Measurements from ENCODE around the gene SIRT1.
A peak's percentile ranks its signal among the peaks of the same experiment; 100 is the strongest.
"Not testable (repeated sequence)": the region's sequence is repeated elsewhere in the genome, so short reads cannot be mapped to it uniquely, and the experiment has no call there.

SIRT1 gene

DNA sequence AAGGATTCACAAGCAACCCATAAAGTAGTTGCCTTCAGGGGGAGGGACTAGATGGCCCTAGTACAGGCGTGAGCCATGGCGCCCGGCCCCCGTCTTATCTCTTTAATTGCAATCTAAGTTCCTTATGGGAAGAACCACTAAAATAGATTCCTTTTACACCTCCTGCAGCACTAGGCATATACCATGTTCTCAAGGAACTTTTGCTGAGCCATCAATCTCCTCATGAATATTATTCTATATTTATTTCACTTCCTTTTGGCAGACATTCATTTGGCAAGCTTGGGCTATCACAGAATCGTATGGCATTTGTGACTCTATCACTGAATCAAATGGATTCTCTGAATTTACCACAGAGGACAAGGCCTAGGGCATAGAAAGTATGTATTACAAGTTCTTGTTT, 31.7 kb upstream of the SIRT1 start:
- Histone ChIP-seq H3K4me3 (ENCODE audit: low read depth, low read length) (no peak overlapping the region), H3K9me3 (ENCODE audit: control insufficient read depth, insufficient read depth, low read length) (no peaks in the 10 kb centered on the region), H3K4me1 (ENCODE audit: control insufficient read depth, insufficient read depth, low read length) (no peaks in the 10 kb centered on the region), H3K9ac (ENCODE audit: low read depth, low read length) (no peak overlapping the region), H3K27me3 (ENCODE audit: control insufficient read depth, insufficient read depth, low read length) (no peaks in the 10 kb centered on the region), H3K36me3 (ENCODE audit: control insufficient read depth, insufficient read depth, low read length) (no peaks in the 10 kb centered on the region)

DNA sequence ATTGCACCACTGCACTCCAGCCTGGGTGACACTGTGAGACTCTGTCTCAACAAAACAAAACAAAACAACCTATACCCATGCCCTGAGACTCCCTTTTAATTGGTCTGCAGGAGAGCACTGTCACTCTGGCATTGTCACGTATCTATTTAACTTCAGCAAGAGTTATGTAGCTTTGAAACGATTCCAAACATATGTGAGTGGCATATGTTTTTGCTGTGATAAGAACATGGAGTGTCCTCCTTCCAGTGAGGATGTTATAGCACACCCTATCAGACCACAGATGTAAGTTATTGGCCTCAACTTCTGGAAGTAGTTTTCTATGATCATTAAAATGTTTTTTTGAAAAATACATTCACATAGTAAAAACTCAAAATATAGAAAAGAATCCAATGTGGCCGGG, 30.9 kb upstream of the SIRT1 start:
- Histone ChIP-seq H3K9ac (ENCODE audit: low read depth, low read length) (no peak overlapping the region), H3K36me3 (ENCODE audit: control insufficient read depth, insufficient read depth, low read length) (no peaks in the 10 kb centered on the region), H3K27me3 (ENCODE audit: control insufficient read depth, insufficient read depth, low read length) (no peaks in the 10 kb centered on the region), H3K4me3 (ENCODE audit: low read depth, low read length) (no peak overlapping the region), H3K4me1 (ENCODE audit: control insufficient read depth, insufficient read depth, low read length) (no peaks in the 10 kb centered on the region), H3K9me3 (ENCODE audit: control insufficient read depth, insufficient read depth, low read length) (no peaks in the 10 kb centered on the region)

DNA sequence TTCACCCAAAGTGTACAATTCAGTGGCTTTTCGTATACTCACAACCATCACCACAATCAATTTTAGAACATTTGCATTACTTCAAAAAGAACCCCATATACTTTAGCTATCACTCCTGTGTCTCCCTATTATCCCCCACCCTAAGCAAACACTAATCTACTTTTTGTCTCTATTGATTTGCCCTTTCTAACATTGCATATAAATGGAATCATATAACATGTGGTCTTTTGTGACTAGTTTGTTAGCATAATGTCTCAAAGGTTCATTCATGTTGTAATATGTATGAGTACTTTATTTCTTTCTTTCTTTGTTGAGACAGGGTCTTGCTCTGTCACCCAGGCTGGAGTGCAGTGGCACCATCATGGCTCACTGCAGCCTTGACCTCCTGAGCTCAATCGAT, 25.5 kb upstream of the SIRT1 start:
- H3K9ac ChIP-seq (ENCODE audit: low read depth, low read length), result no peak overlapping the region
- H3K9me3 ChIP-seq (ENCODE audit: control insufficient read depth, insufficient read depth, low read length), result no peaks in the 10 kb centered on the region
- no peak overlapping the region for H3K4me3 ChIP-seq (ENCODE audit: low read depth, low read length)
- peaks cover 11% of the 10 kb centered on the region for H3K4me1 ChIP-seq (ENCODE audit: control insufficient read depth, insufficient read depth, low read length)
- H3K27me3 ChIP-seq (ENCODE audit: control insufficient read depth, insufficient read depth, low read length), result no peaks in the 10 kb centered on the region
- H3K36me3 ChIP-seq (ENCODE audit: control insufficient read depth, insufficient read depth, low read length), result no peaks in the 10 kb centered on the region

- Histone ChIP-seq H3K4me3 (ENCODE audit: low read depth, low read length) (peak overlapping the region; percentile 53), H3K4me1 (ENCODE audit: control insufficient read depth, insufficient read depth, low read length) (peaks cover 12% of the 10 kb centered on the region), H3K27me3 (ENCODE audit: control insufficient read depth, insufficient read depth, low read length) (no peaks in the 10 kb centered on the region), H3K9me3 (ENCODE audit: control insufficient read depth, insufficient read depth, low read length) (no peaks in the 10 kb centered on the region), H3K36me3 (ENCODE audit: control insufficient read depth, insufficient read depth, low read length) (no peaks in the 10 kb centered on the region), H3K9ac (ENCODE audit: low read depth, low read length) (peak overlapping the region; percentile 58)
Measured at GRCh38 chr10:67861750-67862432, 22.6 kb upstream of the SIRT1 start.

DNA sequence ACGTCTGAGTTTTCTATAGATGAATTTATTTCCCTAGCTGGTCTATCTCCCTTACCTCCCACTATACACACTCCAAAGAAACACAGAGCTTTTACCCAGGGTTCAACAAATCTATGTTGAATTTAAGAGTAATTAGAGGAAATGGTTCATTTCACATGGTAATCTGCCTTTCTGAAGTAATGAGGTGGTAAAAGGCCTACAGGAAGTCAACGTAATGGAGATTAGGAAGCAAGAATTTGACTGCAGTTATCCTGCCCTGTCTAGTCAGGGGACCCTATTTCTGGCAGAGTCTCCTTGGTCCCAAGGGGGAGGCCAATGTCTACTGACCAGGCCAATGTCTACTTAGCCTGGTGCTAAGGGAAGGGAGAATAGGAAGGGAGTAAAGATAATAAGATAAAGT, 21.4 kb upstream of the SIRT1 start:
- H3K27me3 ChIP-seq (ENCODE audit: control insufficient read depth, insufficient read depth, low read length), result no peaks in the 10 kb centered on the region
- no peaks in the 10 kb centered on the region for H3K36me3 ChIP-seq (ENCODE audit: control insufficient read depth, insufficient read depth, low read length)
- H3K9ac ChIP-seq (ENCODE audit: low read depth, low read length), result no peak overlapping the region
- peaks cover 12% of the 10 kb centered on the region for H3K4me1 ChIP-seq (ENCODE audit: control insufficient read depth, insufficient read depth, low read length)
- no peaks in the 10 kb centered on the region for H3K9me3 ChIP-seq (ENCODE audit: control insufficient read depth, insufficient read depth, low read length)
- H3K4me3 ChIP-seq (ENCODE audit: low read depth, low read length), result no peak overlapping the region

DNA sequence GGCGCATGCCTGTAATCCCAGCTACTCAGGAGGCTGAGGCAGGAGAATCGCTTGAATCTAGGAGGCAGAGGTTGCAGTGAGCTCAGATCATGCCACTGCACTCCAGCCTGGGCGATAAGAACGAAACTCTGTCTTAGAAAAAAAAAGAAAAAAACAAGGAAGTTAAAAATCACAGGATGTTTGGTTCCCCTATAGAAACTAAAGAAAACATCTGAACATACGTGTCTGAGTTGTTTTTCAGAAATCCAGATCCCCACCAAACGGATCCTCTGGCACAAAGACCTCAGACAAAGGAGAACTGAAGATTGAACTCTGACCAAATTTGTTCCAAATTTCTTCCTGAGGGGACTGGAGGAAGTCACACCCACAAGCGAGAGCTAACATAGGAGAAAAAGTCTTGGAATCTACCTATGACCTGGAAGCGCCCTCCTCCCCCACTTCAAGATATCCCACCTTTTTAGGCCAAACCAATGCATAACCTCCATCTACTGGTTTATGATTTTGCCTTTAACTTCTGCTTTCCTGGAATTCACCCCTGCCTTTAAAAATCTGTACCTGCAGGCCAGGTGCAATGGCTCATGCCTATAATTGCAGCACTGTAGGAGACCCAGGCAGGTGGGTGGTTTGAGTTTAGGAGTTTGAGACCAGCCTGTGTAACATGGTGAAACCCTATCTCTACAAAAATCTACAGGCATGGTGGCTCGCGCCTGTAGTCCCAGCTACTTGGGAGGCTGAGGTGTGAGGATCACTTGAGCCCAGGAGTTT, 19.7 kb upstream of the SIRT1 start:
- H3K9me3 ChIP-seq (ENCODE audit: control insufficient read depth, insufficient read depth, low read length), result no peaks in the 10 kb centered on the region
- no peaks in the 10 kb centered on the region for H3K36me3 ChIP-seq (ENCODE audit: control insufficient read depth, insufficient read depth, low read length)
- H3K4me3 ChIP-seq (ENCODE audit: low read depth, low read length), result no peak overlapping the region
- H3K27me3 ChIP-seq (ENCODE audit: control insufficient read depth, insufficient read depth, low read length), result no peaks in the 10 kb centered on the region
- H3K9ac ChIP-seq (ENCODE audit: low read depth, low read length), result no peak overlapping the region
- peaks cover 12% of the 10 kb centered on the region for H3K4me1 ChIP-seq (ENCODE audit: control insufficient read depth, insufficient read depth, low read length)

GRCh38 chr10:67868132-67868531, 16.3 kb upstream of the SIRT1 start:
- Histone ChIP-seq H3K9ac (ENCODE audit: low read depth, low read length) (no peak overlapping the region), H3K4me3 (ENCODE audit: low read depth, low read length) (no peak overlapping the region), H3K9me3 (ENCODE audit: control insufficient read depth, insufficient read depth, low read length) (no peaks in the 10 kb centered on the region), H3K36me3 (ENCODE audit: control insufficient read depth, insufficient read depth, low read length) (no peaks in the 10 kb centered on the region), H3K4me1 (ENCODE audit: control insufficient read depth, insufficient read depth, low read length) (peaks cover 5% of the 10 kb centered on the region), H3K27me3 (ENCODE audit: control insufficient read depth, insufficient read depth, low read length) (no peaks in the 10 kb centered on the region)

DNA sequence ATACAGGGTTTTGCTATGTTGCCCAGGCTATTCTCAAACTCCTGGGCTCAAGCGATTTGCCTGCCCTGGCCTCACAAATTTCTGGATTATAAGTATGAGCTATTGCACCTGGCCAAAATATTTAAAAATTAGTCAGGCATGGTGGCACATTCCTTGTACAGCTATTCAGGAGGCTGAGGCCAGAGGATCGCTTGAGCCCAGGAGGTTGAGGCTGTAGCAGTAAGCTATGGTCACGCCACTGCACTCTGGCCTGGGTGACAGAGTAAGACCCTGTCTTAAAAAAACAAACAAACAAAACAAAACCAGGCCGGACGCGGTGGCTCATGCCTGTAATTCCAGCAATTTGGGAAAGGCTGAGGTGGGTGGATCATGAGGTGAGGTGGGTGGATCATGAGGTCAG, 14.5 kb upstream of the SIRT1 start:
- H3K36me3 ChIP-seq (ENCODE audit: control insufficient read depth, insufficient read depth, low read length), result no peaks in the 10 kb centered on the region
- H3K4me1 ChIP-seq (ENCODE audit: control insufficient read depth, insufficient read depth, low read length), result no peaks in the 10 kb centered on the region
- H3K27me3 ChIP-seq (ENCODE audit: control insufficient read depth, insufficient read depth, low read length), result no peaks in the 10 kb centered on the region
- no peak overlapping the region for H3K9ac ChIP-seq (ENCODE audit: low read depth, low read length)
- no peak overlapping the region for H3K4me3 ChIP-seq (ENCODE audit: low read depth, low read length)
- H3K9me3 ChIP-seq (ENCODE audit: control insufficient read depth, insufficient read depth, low read length), result no peaks in the 10 kb centered on the region

GRCh38 chr10:67875340-67876238, 8.9 kb upstream of the SIRT1 start:
- no peaks in the 10 kb centered on the region for H3K27me3 ChIP-seq (ENCODE audit: control insufficient read depth, insufficient read depth, low read length)
- H3K9me3 ChIP-seq (ENCODE audit: control insufficient read depth, insufficient read depth, low read length), result no peaks in the 10 kb centered on the region
- no peaks in the 10 kb centered on the region for H3K36me3 ChIP-seq (ENCODE audit: control insufficient read depth, insufficient read depth, low read length)
- no peak overlapping the region for H3K9ac ChIP-seq (ENCODE audit: low read depth, low read length)
- no peak overlapping the region for H3K4me3 ChIP-seq (ENCODE audit: low read depth, low read length)
- no peaks in the 10 kb centered on the region for H3K4me1 ChIP-seq (ENCODE audit: control insufficient read depth, insufficient read depth, low read length)

DNA sequence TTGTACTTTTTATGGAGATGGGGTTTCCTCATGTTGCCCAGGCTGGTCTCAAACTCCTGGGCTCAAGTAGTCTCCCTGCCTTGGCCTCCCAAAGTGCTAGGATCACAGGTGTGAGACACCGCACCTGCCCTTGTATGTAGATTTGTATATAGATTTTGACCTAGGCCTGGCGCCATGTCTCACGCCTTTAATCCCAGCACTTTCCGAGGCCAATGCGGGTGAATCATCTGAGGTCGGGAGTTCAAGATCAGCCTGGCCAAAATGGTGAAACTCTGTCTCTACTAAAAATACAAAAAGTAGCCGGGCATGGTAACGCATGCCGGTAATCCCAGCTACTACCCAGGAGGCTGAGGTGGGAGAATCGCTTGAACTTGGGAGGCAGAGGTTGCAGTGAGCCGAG, 7.0 kb upstream of the SIRT1 start:
- H3K9me3 ChIP-seq (ENCODE audit: control insufficient read depth, insufficient read depth, low read length); H3K4me3 ChIP-seq (ENCODE audit: low read depth, low read length); H3K36me3 ChIP-seq (ENCODE audit: control insufficient read depth, insufficient read depth, low read length); H3K9ac ChIP-seq (ENCODE audit: low read depth, low read length); H3K27me3 ChIP-seq (ENCODE audit: control insufficient read depth, insufficient read depth, low read length); H3K4me1 ChIP-seq (ENCODE audit: control insufficient read depth, insufficient read depth, low read length): not testable (repeated sequence)

GRCh38 chr10:67878133-67878532, 6.3 kb upstream of the SIRT1 start:
- no peaks in the 10 kb centered on the region for H3K4me1 ChIP-seq (ENCODE audit: control insufficient read depth, insufficient read depth, low read length)
- H3K36me3 ChIP-seq (ENCODE audit: control insufficient read depth, insufficient read depth, low read length), result no peaks in the 10 kb centered on the region
- H3K4me3 ChIP-seq (ENCODE audit: low read depth, low read length), result no peak overlapping the region
- no peaks in the 10 kb centered on the region for H3K9me3 ChIP-seq (ENCODE audit: control insufficient read depth, insufficient read depth, low read length)
- no peak overlapping the region for H3K9ac ChIP-seq (ENCODE audit: low read depth, low read length)
- no peaks in the 10 kb centered on the region for H3K27me3 ChIP-seq (ENCODE audit: control insufficient read depth, insufficient read depth, low read length)

Measured in iPS-15b (cell line).